GM12865 (cell line): ENCODE results near the gene DERL3.

Source experiments
- DNase-seq: peaks from one replicate; pipeline ENCODE4 v3.0.0; 2010; ENCODE audit warnings: low read depth
- H3K4me3 ChIP-seq: 2 replicates; pipeline ENCODE4 v1.5.1; 2011; ENCODE audit warnings: mild to moderate bottlenecking, low read depth, low read length, control low read depth
- TF ChIP-seq, protein P1 (sequence below): IDR thresholded peaks from 2 replicates; pipeline ENCODE4 v1.5.1; 2011; ENCODE audit warnings: low read length, control low read depth, low read depth, inconsistent platforms; ENCODE audit not compliant: insufficient read depth; ENCODE audit errors: missing control alignments

Gene DERL3

GRCh38 chr22:23838681-23839468 lies at the start of gene DERL3:
TSS of gene DERL3 (minus strand) at chr22:23839006. CDS start at chr22:23838987, 19 bp downstream.
- DNase-seq = peak; percentile 100
- TF ChIP-seq, protein P1, sequence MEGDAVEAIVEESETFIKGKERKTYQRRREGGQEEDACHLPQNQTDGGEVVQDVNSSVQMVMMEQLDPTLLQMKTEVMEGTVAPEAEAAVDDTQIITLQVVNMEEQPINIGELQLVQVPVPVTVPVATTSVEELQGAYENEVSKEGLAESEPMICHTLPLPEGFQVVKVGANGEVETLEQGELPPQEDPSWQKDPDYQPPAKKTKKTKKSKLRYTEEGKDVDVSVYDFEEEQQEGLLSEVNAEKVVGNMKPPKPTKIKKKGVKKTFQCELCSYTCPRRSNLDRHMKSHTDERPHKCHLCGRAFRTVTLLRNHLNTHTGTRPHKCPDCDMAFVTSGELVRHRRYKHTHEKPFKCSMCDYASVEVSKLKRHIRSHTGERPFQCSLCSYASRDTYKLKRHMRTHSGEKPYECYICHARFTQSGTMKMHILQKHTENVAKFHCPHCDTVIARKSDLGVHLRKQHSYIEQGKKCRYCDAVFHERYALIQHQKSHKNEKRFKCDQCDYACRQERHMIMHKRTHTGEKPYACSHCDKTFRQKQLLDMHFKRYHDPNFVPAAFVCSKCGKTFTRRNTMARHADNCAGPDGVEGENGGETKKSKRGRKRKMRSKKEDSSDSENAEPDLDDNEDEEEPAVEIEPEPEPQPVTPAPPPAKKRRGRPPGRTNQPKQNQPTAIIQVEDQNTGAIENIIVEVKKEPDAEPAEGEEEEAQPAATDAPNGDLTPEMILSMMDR = no peak

DNA sequence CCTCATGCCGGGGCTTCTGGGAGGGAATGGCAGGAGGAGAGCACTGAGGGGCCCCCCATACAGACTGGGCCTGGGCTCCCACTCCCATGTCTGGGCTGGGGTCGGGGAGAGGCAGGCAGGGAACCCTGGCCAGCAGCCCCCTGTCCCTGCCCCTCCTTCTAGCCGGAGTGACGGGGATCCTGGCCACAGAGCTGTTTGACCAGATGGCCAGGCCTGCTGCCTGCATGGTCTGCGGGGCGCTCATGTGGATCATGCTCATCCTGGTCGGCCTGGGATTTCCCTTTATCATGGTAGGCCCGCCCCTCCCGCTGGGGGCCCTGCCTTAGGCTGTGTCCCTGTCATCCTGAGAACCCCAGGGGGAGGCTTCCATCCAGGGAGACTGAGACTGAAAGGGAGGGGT lies 45.3 kb upstream of the DERL3 start:
- no peak overlapping the region for H3K4me3 ChIP-seq
- TF ChIP-seq, protein P1 = no peak
- DNase-seq = no peak

More at GRCh38 chr22:23838681-23839468, at the start of gene DERL3:
- H3K4me3 ChIP-seq = peak within 1 kb of the TSS; percentile 53

- TF ChIP-seq, protein P1 = no peak
- DNase-seq = no peak
These were observed 44.9 kb upstream of the DERL3 start for GRCh38 chr22:23883658-23884057.

DNA sequence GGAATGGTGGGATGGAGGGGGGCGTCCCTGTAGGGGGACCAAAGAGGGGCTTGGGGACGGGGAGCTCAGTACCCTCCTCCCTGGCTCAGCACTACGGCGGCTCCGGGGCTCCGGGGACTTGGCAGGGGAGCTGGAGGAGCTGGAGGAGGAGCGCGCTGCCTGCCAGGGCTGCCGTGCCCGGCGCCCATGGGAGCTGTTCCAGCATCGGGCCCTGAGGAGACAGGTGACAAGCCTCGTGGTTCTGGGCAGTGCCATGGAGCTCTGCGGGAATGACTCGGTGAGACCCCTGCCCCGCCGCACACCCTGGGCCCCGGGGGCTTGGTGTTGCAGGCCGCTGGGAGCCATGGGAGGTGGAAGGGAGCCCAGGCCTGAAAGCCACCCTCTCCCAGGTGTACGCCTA lies 43.6 kb upstream of the DERL3 start:
- TF ChIP-seq, protein P1 = no peak
- no peak for DNase-seq
- no peak overlapping the region for H3K4me3 ChIP-seq

More at GRCh38 chr22:23883658-23884057, 44.9 kb upstream of the DERL3 start:
- H3K4me3 ChIP-seq = no peak overlapping the region

- TF ChIP-seq, protein P1 = no peak
- DNase-seq = no peak
- H3K4me3 ChIP-seq = no peak overlapping the region
These were observed 39.4 kb upstream of the DERL3 start for GRCh38 chr22:23878219-23878618.

GRCh38 chr22:23877566-23877965 lies 38.8 kb upstream of the DERL3 start:
- TF ChIP-seq, protein P1 = no peak
- no peak for DNase-seq
- H3K4me3 ChIP-seq = no peak overlapping the region
